Measurements from ENCODE around the gene IFITM10.

The IFITM10 gene

DNA sequence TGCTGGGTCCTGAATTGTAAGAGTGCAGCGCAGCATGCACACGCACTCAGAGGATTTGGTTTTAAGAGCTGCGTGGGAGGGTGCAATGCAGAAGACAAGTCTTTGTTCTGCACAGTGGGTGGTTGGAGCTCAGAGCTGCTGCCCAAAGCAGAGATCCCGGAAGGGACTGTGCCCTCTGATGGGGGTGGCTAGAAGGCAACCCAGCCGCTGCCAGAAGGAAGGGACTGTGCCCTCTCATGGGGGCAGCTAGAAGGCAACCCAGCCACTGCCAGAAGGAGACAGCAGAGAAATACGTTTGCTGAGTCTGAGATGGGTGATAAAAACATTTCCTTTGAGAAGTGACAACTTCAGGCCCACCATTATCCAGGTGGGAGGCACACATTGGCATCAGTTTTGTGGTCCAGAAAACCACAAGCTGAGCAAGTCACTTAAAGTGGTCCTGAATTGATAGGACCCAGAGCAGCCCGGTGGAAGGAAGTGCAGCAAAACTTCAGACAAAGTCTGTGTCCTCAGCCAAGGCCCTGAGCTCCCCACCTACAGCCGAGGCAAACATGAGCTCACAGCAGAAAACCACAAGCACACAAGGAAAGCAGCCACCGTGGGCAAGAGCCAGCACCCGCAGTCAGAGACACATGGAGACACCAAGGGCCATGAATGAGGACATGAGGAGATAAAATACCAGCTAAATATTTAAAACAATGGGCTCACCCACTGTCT is 49.1 kb downstream of the IFITM10 start:
- TF ChIP-seq, protein P1, sequence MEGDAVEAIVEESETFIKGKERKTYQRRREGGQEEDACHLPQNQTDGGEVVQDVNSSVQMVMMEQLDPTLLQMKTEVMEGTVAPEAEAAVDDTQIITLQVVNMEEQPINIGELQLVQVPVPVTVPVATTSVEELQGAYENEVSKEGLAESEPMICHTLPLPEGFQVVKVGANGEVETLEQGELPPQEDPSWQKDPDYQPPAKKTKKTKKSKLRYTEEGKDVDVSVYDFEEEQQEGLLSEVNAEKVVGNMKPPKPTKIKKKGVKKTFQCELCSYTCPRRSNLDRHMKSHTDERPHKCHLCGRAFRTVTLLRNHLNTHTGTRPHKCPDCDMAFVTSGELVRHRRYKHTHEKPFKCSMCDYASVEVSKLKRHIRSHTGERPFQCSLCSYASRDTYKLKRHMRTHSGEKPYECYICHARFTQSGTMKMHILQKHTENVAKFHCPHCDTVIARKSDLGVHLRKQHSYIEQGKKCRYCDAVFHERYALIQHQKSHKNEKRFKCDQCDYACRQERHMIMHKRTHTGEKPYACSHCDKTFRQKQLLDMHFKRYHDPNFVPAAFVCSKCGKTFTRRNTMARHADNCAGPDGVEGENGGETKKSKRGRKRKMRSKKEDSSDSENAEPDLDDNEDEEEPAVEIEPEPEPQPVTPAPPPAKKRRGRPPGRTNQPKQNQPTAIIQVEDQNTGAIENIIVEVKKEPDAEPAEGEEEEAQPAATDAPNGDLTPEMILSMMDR (conservative IDR thresholded peaks at IDR 0.05; ENCODE audit: control insufficient read depth, insufficient read depth, low read depth, low read length), result no peak
- no peak for DNase-seq (ENCODE audit: low read depth)
- no peak overlapping the region for H3K4me3 ChIP-seq (ENCODE audit: control insufficient read depth, low read depth, low read length)

- no peak for DNase-seq (ENCODE audit: low read depth)
- H3K4me3 ChIP-seq (ENCODE audit: control insufficient read depth, low read depth, low read length), result no peak overlapping the region
- TF ChIP-seq, protein P1 (conservative IDR thresholded peaks at IDR 0.05; ENCODE audit: control insufficient read depth, insufficient read depth, low read depth, low read length), result no peak
These were observed 50.6 kb downstream of the IFITM10 start for GRCh38 chr11:1699771-1700170.

DNA sequence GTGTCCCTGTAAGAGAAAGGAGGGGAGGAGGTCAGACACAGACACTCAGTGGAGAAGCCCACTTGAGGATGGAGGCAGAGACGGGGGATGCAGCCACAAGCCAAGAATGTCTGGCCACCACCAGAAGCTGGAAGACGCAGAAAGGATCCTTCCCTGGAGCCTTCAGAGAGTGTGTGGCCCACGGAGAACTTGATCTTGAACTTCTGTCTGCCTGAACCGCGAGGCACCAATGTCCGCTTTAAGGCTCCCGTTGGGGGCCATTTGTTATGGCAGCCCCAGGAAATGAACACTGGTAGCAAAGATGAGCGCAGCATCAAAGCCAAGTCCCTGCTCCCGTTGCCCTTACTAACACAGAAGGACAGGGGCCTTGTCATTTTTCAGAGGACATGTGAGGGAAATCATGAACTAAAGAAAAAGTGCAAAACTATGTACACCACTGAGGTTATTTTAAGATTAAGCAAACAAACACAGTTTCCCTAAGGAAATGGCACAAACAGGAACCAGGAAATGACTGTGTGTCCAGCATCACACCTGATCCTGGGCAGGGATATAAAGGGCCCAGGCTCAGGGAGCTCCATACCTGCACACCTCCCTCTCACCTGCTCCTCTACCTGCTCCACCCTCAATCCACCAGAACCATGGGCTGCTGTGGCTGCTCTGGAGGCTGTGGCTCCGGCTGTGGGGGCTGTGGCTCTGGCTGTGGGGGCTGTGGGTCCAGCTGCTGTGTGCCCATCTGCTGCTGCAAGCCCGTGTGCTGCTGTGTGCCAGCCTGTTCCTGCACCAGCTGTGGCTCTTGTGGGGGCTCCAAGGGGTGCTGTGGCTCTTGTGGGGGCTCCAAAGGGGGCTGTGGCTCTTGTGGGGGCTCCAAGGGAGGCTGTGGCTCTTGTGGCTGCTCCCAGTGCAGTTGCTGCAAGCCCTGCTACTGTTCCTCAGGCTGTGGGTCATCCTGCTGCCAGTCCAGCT is 53.5 kb downstream of the IFITM10 start, which contains the start of gene KRTAP5-6:
KRTAP5-6 (plus strand) TSS at position 588 of the 963 bp plus-strand sequence; CDS start at position 639, 51 bp downstream.
- DNase-seq (ENCODE audit: low read depth), result no peak
- no peak within 1 kb of the TSS for H3K4me3 ChIP-seq (ENCODE audit: control insufficient read depth, low read depth, low read length)
- TF ChIP-seq, protein P1 (conservative IDR thresholded peaks at IDR 0.05; ENCODE audit: control insufficient read depth, insufficient read depth, low read depth, low read length), result no peak

- DNase-seq (ENCODE audit: low read depth), result no peak
- TF ChIP-seq, protein P1 (conservative IDR thresholded peaks at IDR 0.05; ENCODE audit: control insufficient read depth, insufficient read depth, low read depth, low read length), result no peak
These were observed 54.8 kb downstream of the IFITM10 start for GRCh38 chr11:1695548-1696108.

DNA sequence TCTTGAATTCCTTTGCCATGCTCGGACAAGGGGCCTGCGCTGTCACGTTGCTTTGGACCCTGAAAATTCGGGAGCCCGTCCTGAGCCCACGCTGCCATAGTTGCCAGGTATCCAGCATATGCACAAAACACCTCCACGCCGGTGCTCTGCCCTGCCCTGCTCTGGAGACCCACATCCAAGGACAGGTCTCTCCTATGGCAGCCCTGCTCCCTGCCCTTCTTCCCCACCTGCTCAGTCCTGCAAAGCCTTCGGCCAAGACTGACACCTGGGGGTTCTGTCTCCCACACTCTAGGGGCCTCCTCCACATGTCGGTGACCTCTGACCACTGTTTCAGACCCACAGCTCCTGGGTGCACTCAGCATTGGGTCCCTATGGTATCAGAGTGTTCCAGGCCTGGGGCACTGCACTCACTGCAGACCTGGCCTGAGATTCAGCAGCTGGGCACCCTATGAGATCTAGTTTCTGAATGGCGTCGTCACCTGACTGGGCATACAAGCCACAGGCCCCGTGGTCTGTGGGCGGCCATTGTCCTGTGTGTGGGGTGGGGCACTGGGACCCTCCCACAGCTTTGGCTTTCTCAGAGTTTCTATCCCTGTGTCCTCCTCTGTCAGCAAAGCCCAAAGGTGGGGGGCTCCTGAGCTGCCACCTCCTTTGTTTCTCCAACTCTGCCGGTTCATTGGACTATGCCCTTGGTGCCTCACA is 55.4 kb downstream of the IFITM10 start:
- no peak overlapping the region for H3K4me3 ChIP-seq (ENCODE audit: control insufficient read depth, low read depth, low read length)
- no peak for DNase-seq (ENCODE audit: low read depth)
- TF ChIP-seq, protein P1 (conservative IDR thresholded peaks at IDR 0.05; ENCODE audit: control insufficient read depth, insufficient read depth, low read depth, low read length), result no peak

More at GRCh38 chr11:1695548-1696108, 54.8 kb downstream of the IFITM10 start:
- no peak overlapping the region for H3K4me3 ChIP-seq (ENCODE audit: control insufficient read depth, low read depth, low read length)
